HUES6 (cell line): Measurements from ENCODE around the gene ANKRD13A.
"Not testable (repeated sequence)": the region's sequence is repeated elsewhere in the genome, so short reads cannot be mapped to it uniquely, and the experiment has no call there.

Experiments used
- H3K27ac ChIP-seq: 2 replicates; pipeline ENCODE4 v1.7.0; 2013; ENCODE audit warnings: low read depth, mild to moderate bottlenecking, low read length, inconsistent platforms
- H3K27me3 ChIP-seq: 2 replicates; pipeline ENCODE4 v1.6.1; 2013; ENCODE audit warnings: low read length; ENCODE audit not compliant: control insufficient read depth, insufficient read depth
- H3K36me3 ChIP-seq: 2 replicates; pipeline ENCODE4 v1.6.1; 2013; ENCODE audit warnings: low read length; ENCODE audit not compliant: control insufficient read depth, insufficient read depth
- H3K4me1 ChIP-seq: 2 replicates; pipeline ENCODE4 v1.6.1; 2013; ENCODE audit warnings: low read length; ENCODE audit not compliant: control insufficient read depth, insufficient read depth
- H3K4me3 ChIP-seq: 2 replicates; pipeline ENCODE4 v1.5.1; 2013; ENCODE audit warnings: low read depth, low read length
- H3K9ac ChIP-seq: one replicate; pipeline ENCODE4 v1.6.1; 2013; ENCODE audit warnings: mild to moderate bottlenecking, low read length
- H3K9me3 ChIP-seq: 2 replicates; pipeline ENCODE4 v1.6.1; 2013; ENCODE audit warnings: low read depth, low read length; ENCODE audit not compliant: control insufficient read depth, insufficient read depth

The ANKRD13A gene

GRCh38 chr12:110071504-110071903 lies 72.3 kb downstream of the ANKRD13A start:
- Histone ChIP-seq H3K9ac (no peak overlapping the region), H3K4me1 (no peaks in the 10 kb centered on the region), H3K4me3 (no peak overlapping the region), H3K9me3 (no peaks in the 10 kb centered on the region), H3K36me3 (no peaks in the 10 kb centered on the region), H3K27ac (no peak overlapping the region), H3K27me3 (no peaks in the 10 kb centered on the region)

GRCh38 chr12:110071967-110072366 lies 72.7 kb downstream of the ANKRD13A start:
- no peaks in the 10 kb centered on the region for H3K4me1 ChIP-seq
- H3K36me3 ChIP-seq, result no peaks in the 10 kb centered on the region
- H3K27me3 ChIP-seq, result no peaks in the 10 kb centered on the region
- no peak overlapping the region for H3K9ac ChIP-seq
- no peak overlapping the region for H3K4me3 ChIP-seq
- no peak overlapping the region for H3K27ac ChIP-seq
- H3K9me3 ChIP-seq, result no peaks in the 10 kb centered on the region

GRCh38 chr12:110072636-110073035 lies 73.4 kb downstream of the ANKRD13A start:
- not testable (repeated sequence) for H3K4me1 ChIP-seq, H3K9me3 ChIP-seq, H3K27me3 ChIP-seq, H3K27ac ChIP-seq, H3K9ac ChIP-seq, H3K4me3 ChIP-seq, H3K36me3 ChIP-seq

GRCh38 chr12:110073049-110073831 lies 74.0 kb downstream of the ANKRD13A start:
- Histone ChIP-seq H3K36me3 (no peaks in the 10 kb centered on the region), H3K4me3 (no peak overlapping the region), H3K4me1 (no peaks in the 10 kb centered on the region), H3K9me3 (no peaks in the 10 kb centered on the region), H3K27me3 (no peaks in the 10 kb centered on the region), H3K9ac (no peak overlapping the region), H3K27ac (no peak overlapping the region)

GRCh38 chr12:110074089-110074488 lies 74.9 kb downstream of the ANKRD13A start:
- Histone ChIP-seq H3K27ac (no peak overlapping the region), H3K4me3 (no peak overlapping the region), H3K4me1 (no peaks in the 10 kb centered on the region), H3K9ac (no peak overlapping the region), H3K36me3 (no peaks in the 10 kb centered on the region), H3K9me3 (no peaks in the 10 kb centered on the region), H3K27me3 (no peaks in the 10 kb centered on the region)

GRCh38 chr12:110075880-110076279 lies 76.7 kb downstream of the ANKRD13A start:
- Histone ChIP-seq H3K9me3 (no peaks in the 10 kb centered on the region), H3K4me3 (no peak overlapping the region), H3K27me3 (no peaks in the 10 kb centered on the region), H3K27ac (no peak overlapping the region), H3K4me1 (no peaks in the 10 kb centered on the region), H3K9ac (no peak overlapping the region), H3K36me3 (no peaks in the 10 kb centered on the region)

- Histone ChIP-seq H3K9ac (no peak overlapping the region), H3K27ac (no peak overlapping the region), H3K4me3 (no peak overlapping the region), H3K4me1 (no peaks in the 10 kb centered on the region), H3K27me3 (no peaks in the 10 kb centered on the region), H3K36me3 (no peaks in the 10 kb centered on the region), H3K9me3 (no peaks in the 10 kb centered on the region)
Measured at GRCh38 chr12:110077800-110078199, 78.6 kb downstream of the ANKRD13A start.

- no peak overlapping the region for H3K4me3 ChIP-seq
- no peak overlapping the region for H3K9ac ChIP-seq
- H3K9me3 ChIP-seq, result no peaks in the 10 kb centered on the region
- no peaks in the 10 kb centered on the region for H3K27me3 ChIP-seq
- H3K36me3 ChIP-seq, result no peaks in the 10 kb centered on the region
- H3K27ac ChIP-seq, result no peak overlapping the region
- H3K4me1 ChIP-seq, result no peaks in the 10 kb centered on the region
Measured at GRCh38 chr12:110079477-110080400, 80.5 kb downstream of the ANKRD13A start.

- Histone ChIP-seq H3K27me3 (no peaks in the 10 kb centered on the region), H3K27ac (no peak overlapping the region), H3K36me3 (no peaks in the 10 kb centered on the region), H3K9ac (no peak overlapping the region), H3K9me3 (no peaks in the 10 kb centered on the region), H3K4me3 (no peak overlapping the region), H3K4me1 (no peaks in the 10 kb centered on the region)
Measured at GRCh38 chr12:110080410-110080809, 81.2 kb downstream of the ANKRD13A start.

GRCh38 chr12:110084314-110085015 lies 85.2 kb downstream of the ANKRD13A start:
- H3K27me3 ChIP-seq, result no peaks in the 10 kb centered on the region

GRCh38 chr12:110088216-110088615 lies 89.0 kb downstream of the ANKRD13A start:
- H3K9me3 ChIP-seq, H3K36me3 ChIP-seq, H3K27me3 ChIP-seq, H3K9ac ChIP-seq, H3K4me1 ChIP-seq, H3K4me3 ChIP-seq, H3K27ac ChIP-seq: not testable (repeated sequence)

More at GRCh38 chr12:110084314-110085015, 85.2 kb downstream of the ANKRD13A start:
- no peaks in the 10 kb centered on the region for H3K36me3 ChIP-seq
- no peaks in the 10 kb centered on the region for H3K9me3 ChIP-seq
- no peak overlapping the region for H3K27ac ChIP-seq
- H3K4me1 ChIP-seq, result no peaks in the 10 kb centered on the region
- no peak overlapping the region for H3K4me3 ChIP-seq
- no peak overlapping the region for H3K9ac ChIP-seq
